ENCODE data around the gene HDAC8.

Gene HDAC8

GRCh38 chrX:72295745-72296144, 276.9 kb downstream of the HDAC8 start:
- no peak overlapping the region for H3K4me3 ChIP-seq (ENCODE audit: low read depth, low read length)
- no peak for TF ChIP-seq CTCF (IDR thresholded peaks at IDR 0.05; ENCODE audit: borderline replicate concordance, insufficient read depth, low read depth, low read length)

GRCh38 chrX:72294497-72294896, 278.1 kb downstream of the HDAC8 start:
- no peak overlapping the region for H3K4me3 ChIP-seq (ENCODE audit: low read depth, low read length)
- no peak for TF ChIP-seq CTCF (IDR thresholded peaks at IDR 0.05; ENCODE audit: borderline replicate concordance, insufficient read depth, low read depth, low read length)

GRCh38 chrX:72282302-72282701, 290.3 kb downstream of the HDAC8 start:
- H3K4me3 ChIP-seq (ENCODE audit: low read depth, low read length) = no peak overlapping the region

GRCh38 chrX:72280321-72280845, 292.3 kb downstream of the HDAC8 start:
- no peak for TF ChIP-seq CTCF (IDR thresholded peaks at IDR 0.05; ENCODE audit: borderline replicate concordance, insufficient read depth, low read depth, low read length)

More at GRCh38 chrX:72282302-72282701, 290.3 kb downstream of the HDAC8 start:
- TF ChIP-seq CTCF (IDR thresholded peaks at IDR 0.05; ENCODE audit: borderline replicate concordance, insufficient read depth, low read depth, low read length) = no peak

More at GRCh38 chrX:72280321-72280845, 292.3 kb downstream of the HDAC8 start:
- H3K4me3 ChIP-seq (ENCODE audit: low read depth, low read length) = no peak overlapping the region
